HL-60 (cell line): ENCODE measurements around the gene NPHP4.

Experiments used
- POLR2AphosphoS5 ChIP-seq: IDR thresholded peaks from 2 replicates; pipeline ENCODE4 v1.6.1; 2012; ENCODE audit warnings: low read depth
- TF ChIP-seq, protein P1 (sequence below): IDR thresholded peaks from one replicate; pipeline ENCODE4 v1.5.1; 2011; ENCODE audit warnings: low read length, control low read depth, inconsistent platforms; ENCODE audit not compliant: insufficient read depth
- TF ChIP-seq, protein P2 (sequence below): IDR thresholded peaks from 2 replicates; pipeline ENCODE4 v1.6.1; 2012; ENCODE audit warnings: low read depth; ENCODE audit not compliant: insufficient replicate concordance

DNA sequence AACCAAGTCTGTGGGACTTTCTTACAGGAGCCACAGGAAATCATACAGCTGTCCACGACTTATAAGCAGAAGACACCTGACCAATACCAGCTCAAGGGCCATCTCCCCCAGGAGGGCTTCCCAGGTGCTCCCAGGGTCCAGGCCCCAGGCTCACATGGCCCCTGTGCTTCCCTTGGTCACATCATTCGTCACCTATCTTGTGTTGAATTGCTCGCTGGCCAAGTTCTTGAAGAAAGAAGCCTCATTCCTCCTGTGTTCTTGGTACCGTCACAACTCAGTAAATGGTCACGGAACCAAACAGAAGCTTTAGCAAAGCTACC, 3.0 kb downstream of the NPHP4 start:
- TF ChIP-seq, protein P1, sequence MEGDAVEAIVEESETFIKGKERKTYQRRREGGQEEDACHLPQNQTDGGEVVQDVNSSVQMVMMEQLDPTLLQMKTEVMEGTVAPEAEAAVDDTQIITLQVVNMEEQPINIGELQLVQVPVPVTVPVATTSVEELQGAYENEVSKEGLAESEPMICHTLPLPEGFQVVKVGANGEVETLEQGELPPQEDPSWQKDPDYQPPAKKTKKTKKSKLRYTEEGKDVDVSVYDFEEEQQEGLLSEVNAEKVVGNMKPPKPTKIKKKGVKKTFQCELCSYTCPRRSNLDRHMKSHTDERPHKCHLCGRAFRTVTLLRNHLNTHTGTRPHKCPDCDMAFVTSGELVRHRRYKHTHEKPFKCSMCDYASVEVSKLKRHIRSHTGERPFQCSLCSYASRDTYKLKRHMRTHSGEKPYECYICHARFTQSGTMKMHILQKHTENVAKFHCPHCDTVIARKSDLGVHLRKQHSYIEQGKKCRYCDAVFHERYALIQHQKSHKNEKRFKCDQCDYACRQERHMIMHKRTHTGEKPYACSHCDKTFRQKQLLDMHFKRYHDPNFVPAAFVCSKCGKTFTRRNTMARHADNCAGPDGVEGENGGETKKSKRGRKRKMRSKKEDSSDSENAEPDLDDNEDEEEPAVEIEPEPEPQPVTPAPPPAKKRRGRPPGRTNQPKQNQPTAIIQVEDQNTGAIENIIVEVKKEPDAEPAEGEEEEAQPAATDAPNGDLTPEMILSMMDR, result no peak
- no peak for TF ChIP-seq POLR2AphosphoS5
- TF ChIP-seq, protein P2, sequence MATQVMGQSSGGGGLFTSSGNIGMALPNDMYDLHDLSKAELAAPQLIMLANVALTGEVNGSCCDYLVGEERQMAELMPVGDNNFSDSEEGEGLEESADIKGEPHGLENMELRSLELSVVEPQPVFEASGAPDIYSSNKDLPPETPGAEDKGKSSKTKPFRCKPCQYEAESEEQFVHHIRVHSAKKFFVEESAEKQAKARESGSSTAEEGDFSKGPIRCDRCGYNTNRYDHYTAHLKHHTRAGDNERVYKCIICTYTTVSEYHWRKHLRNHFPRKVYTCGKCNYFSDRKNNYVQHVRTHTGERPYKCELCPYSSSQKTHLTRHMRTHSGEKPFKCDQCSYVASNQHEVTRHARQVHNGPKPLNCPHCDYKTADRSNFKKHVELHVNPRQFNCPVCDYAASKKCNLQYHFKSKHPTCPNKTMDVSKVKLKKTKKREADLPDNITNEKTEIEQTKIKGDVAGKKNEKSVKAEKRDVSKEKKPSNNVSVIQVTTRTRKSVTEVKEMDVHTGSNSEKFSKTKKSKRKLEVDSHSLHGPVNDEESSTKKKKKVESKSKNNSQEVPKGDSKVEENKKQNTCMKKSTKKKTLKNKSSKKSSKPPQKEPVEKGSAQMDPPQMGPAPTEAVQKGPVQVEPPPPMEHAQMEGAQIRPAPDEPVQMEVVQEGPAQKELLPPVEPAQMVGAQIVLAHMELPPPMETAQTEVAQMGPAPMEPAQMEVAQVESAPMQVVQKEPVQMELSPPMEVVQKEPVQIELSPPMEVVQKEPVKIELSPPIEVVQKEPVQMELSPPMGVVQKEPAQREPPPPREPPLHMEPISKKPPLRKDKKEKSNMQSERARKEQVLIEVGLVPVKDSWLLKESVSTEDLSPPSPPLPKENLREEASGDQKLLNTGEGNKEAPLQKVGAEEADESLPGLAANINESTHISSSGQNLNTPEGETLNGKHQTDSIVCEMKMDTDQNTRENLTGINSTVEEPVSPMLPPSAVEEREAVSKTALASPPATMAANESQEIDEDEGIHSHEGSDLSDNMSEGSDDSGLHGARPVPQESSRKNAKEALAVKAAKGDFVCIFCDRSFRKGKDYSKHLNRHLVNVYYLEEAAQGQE, result no peak
